ENCODE measurements around the gene HOXA5. TPM values are rescaled to one million over a fixed set of nuclear protein-coding genes. Genes with fewer than 3 reads are reported as not detected.
A peak's percentile ranks its signal among the peaks of the same experiment; 100 is the strongest.

Gene HOXA5
- total and polyA plus RNA-seq, 9 donors, result 7.1 to 16.6 (median 9.4) TPM

DNA sequence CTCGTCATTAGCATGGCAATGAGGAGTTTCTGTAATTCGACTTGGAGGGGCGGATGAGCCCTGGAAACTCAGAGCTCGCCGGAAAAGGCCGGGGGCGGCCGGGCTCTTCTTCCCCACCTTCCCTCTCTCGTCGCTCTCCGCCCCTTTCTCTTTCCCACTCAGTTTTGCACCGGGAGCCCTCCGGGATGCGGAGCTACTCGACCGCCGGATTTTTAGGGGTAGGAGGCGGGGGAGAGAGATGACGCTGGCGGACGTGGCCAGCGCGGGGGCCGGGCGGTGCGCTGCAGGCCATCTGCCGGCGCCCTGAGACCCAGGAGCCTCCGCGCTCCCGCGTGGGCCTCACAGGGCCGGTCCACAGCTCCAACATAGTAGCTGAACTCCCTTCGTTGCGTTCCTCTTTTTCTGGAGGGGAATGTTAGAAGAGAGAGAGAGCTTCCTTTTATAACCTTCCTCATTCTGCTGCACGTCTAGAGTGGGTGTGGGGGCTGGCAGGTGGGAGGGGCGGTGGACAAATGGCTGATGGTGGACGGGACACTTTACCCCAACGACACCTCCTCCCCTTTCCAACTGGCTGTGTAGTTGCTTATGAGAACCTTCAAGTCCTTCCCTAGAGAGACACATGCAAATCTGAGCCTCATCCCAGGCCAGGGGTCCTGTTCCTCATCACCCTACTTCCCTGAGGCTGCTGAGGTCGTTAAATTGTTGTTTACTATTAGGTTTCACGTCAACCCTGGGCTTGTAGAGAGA, 46.5 kb downstream of the HOXA5 start:
- Histone ChIP-seq H3K27me3 (ENCODE audit: control insufficient read depth, insufficient read depth, low read length) (peaks cover 56% of the 10 kb centered on the region), H3K4me1 (ENCODE audit: control insufficient read depth, insufficient read depth, low read length) (peaks cover 26% of the 10 kb centered on the region), H3K9me3 (replicated peaks; ENCODE audit: control insufficient read depth, low read depth, low read length) (no peaks in the 10 kb centered on the region), H3K36me3 (ENCODE audit: control insufficient read depth, insufficient read depth, low read length) (peaks cover 4% of the 10 kb centered on the region), H3K4me3 (ENCODE audit: low read length) (peak overlapping the region; percentile 78), H3K27ac (ENCODE audit: low read length) (peak overlapping the region; percentile 95)
- WGBS (ENCODE audit: insufficient coverage), result 0% methylated on average over 11 of the region's 41 CpGs
- DNase-seq, result peak; percentile 88

DNA sequence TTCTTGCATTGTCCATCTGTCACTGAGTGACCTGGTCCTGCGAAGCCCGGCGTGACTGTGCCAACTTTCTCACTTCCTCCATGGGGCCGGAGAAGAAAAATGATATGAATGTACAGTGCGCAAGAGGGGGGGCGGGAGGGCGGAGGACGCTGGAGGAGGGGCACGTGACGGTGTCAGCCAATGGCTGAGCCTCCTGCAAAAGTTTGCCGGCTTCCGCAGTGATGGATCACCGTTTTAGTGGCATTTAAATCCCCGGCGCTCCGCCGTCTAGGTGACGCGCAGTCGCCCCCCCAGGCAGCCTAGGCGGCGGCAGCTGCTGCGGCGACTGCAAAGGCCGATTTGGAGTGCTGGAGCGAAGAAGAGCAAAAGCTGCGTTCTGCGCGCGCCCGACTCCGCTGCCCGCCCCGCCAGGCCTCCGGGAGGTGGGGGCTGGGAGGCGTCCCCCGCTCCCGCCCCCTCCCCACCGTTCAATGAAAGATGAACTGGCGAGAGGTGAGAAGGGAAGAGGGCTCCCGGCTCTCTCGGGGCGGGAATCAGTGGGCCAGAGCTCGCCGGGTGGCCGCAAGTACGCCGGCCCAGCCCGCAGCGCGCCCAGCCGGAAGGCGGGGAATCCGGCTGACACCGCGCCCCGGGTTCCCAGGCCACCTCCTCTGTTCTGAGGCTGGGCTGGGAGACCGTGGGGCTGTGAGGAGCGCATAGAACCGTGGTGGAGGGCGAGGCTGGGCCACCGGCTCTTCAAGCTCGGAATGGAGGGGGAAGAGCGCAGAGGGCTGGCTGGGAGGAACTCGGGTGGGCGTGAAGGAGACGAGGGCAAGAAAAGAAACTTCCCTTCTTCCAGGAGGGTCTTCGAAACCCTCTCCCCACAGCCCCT, 47.3 kb downstream of the HOXA5 start, which contains the start of gene HOXA1:
TSS of gene HOXA1 (minus strand) at position 104 of the 871 bp plus-strand sequence. CDS start at position 16, 88 bp downstream.
- Histone ChIP-seq H3K27ac (ENCODE audit: low read length) (peak within 1 kb of the TSS; percentile 95), H3K27me3 (ENCODE audit: control insufficient read depth, insufficient read depth, low read length) (peaks cover 52% of the 10 kb centered on the region), H3K9me3 (replicated peaks; ENCODE audit: control insufficient read depth, low read depth, low read length) (no peaks in the 10 kb centered on the region), H3K36me3 (ENCODE audit: control insufficient read depth, insufficient read depth, low read length) (peaks cover 4% of the 10 kb centered on the region), H3K4me1 (ENCODE audit: control insufficient read depth, insufficient read depth, low read length) (peaks cover 24% of the 10 kb centered on the region), H3K4me3 (ENCODE audit: low read length) (peak within 1 kb of the TSS; percentile 78)
- DNase-seq, result peak; percentile 91
- WGBS (ENCODE audit: insufficient coverage), result 0% methylated on average over 49 of the region's 68 CpGs

DNA sequence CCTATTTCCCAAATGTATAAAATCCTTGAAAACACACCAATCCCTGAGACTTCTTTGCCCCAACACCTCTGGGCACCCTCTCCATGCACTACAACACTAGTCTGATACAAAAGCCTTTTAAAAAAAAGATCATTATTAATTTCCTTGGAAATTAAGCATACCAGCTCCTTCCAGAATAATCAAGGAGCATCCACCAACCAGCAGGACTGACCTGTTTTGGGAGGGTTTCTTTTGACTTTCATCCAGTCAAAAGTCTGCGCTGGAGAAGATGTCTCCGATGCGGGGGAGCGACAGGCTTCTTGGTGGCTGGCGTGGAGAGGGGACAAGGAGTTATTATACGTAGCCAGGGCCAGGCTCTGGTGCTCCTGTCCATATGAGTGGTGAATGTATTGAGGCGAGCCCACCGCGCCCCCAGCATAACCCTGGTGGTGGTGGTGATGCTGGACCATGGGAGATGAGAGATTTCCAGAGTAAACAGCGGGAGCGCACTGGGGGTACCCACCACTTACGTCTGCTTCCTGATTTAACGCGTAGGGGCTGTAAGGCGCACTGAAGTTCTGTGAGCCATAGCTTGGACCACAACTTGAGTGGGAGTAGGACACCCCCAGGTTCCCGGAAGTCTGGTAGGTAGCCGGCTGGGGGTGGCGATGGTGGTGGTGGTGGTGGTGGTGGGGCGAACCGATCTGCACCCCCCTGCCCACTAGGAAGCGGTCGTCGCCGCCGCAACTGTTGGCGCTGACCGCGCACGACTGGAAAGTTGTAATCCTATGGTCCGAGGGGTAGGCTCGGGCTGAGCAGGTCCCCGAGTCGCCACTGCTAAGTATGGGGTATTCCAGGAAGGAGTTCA, 48.2 kb downstream of the HOXA5 start:
- DNase-seq, result no peak
- Histone ChIP-seq H3K9me3 (replicated peaks; ENCODE audit: control insufficient read depth, low read depth, low read length) (no peaks in the 10 kb centered on the region), H3K4me3 (ENCODE audit: low read length) (peak overlapping the region; percentile 78), H3K36me3 (ENCODE audit: control insufficient read depth, insufficient read depth, low read length) (no peaks in the 10 kb centered on the region), H3K27ac (ENCODE audit: low read length) (no peak overlapping the region), H3K27me3 (ENCODE audit: control insufficient read depth, insufficient read depth, low read length) (peaks cover 54% of the 10 kb centered on the region), H3K4me1 (ENCODE audit: control insufficient read depth, insufficient read depth, low read length) (peaks cover 24% of the 10 kb centered on the region)
- 10% methylated on average over 23 of the region's 33 CpGs for WGBS (ENCODE audit: insufficient coverage)

DNA sequence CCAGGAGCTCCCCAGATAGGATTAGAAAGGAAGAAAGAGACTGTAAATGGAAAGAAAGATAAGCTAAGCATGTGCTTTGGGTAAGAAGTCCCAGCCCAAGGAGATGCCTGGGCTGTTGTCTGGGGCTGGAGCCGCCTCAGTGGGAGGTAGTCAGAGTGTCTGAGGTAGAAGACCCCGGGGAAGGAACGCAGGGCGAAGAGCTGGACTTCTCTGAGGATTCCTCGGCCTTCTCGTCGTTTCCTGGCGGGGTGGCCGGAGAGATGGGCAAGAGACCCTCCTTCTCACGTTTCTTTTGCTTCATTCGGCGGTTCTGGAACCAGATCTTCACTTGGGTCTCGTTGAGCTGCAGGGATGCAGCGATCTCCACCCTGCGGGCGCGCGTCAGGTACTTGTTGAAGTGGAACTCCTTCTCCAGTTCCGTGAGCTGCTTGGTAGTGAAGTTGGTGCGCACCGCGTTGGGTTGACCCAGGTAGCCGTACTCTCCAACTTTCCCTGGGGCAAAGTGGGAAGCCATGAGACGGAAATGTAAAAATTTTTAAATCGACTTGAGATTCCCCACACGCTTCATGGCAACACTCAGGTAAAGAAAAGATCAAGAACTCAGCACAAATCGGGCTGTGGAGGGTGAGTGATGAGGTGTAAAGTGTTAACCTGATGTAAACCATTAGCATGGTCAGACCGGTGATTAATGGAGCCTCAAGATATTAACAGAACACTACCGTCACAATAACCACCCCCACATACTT, 49.0 kb downstream of the HOXA5 start:
- H3K27me3 ChIP-seq (ENCODE audit: control insufficient read depth, insufficient read depth, low read length), result peaks cover 61% of the 10 kb centered on the region
- H3K9me3 ChIP-seq (replicated peaks; ENCODE audit: control insufficient read depth, low read depth, low read length), result no peaks in the 10 kb centered on the region
- no peak for DNase-seq
- no peak overlapping the region for H3K4me3 ChIP-seq (ENCODE audit: low read length)
- peaks cover 24% of the 10 kb centered on the region for H3K4me1 ChIP-seq (ENCODE audit: control insufficient read depth, insufficient read depth, low read length)
- H3K36me3 ChIP-seq (ENCODE audit: control insufficient read depth, insufficient read depth, low read length), result no peaks in the 10 kb centered on the region
- no peak overlapping the region for H3K27ac ChIP-seq (ENCODE audit: low read length)
- 51% methylated on average over 18 of the region's 29 CpGs for WGBS (ENCODE audit: insufficient coverage)

DNA sequence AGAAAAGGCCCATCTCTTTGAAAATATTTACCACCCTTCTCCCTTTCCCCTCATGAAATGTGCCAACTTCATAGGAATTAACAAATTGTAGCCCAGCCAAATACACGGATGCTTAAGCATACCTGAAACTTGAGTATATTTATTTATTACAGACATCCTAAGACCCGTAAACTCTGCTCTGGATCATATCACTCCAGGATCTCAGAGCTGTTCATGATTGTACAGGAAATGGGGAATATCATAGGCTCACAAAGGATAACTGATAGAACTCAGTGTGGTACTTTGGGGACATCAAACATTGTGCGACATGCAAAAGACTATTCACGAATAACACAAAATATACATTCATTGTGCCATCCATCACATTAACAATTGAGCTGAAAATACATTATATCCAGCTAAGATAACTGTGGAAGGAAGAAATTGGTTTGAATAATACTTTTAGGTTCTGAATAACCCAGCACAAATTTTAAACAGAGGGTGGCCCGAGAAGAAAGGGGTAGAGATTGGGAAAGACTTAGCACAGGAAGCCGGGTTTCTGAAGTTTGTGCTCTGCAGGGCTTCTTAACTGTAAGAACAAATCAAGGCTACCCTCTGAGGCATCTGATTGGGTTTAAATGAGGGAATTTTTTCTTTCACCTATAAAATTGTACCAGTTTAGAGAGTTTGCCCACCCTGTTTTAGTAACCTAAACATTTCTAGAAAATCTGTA, 50.1 kb downstream of the HOXA5 start:
- Histone ChIP-seq H3K27ac (ENCODE audit: low read length) (no peak overlapping the region), H3K27me3 (ENCODE audit: control insufficient read depth, insufficient read depth, low read length) (peaks cover 60% of the 10 kb centered on the region), H3K9me3 (replicated peaks; ENCODE audit: control insufficient read depth, low read depth, low read length) (no peaks in the 10 kb centered on the region), H3K4me3 (ENCODE audit: low read length) (no peak overlapping the region), H3K4me1 (ENCODE audit: control insufficient read depth, insufficient read depth, low read length) (peaks cover 18% of the 10 kb centered on the region), H3K36me3 (ENCODE audit: control insufficient read depth, insufficient read depth, low read length) (no peaks in the 10 kb centered on the region)
- no peak for DNase-seq
- no CpG with 5 or more reads among the region's 6 CpGs for WGBS (ENCODE audit: insufficient coverage)

DNA sequence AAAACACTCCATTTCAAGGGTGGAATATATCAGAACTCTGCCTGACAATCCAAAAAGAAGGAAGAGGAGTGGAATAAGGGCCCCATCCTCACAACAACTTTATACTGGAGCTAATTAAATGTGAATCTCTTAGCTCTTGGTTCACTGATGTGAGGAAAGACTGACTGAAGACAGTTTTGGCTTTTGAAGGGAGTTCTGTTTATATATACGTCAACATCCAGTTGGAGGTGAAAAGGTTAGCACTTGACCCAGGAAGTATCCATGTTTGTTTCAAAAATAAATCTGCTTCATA, 50.7 kb downstream of the HOXA5 start:
- H3K27me3 ChIP-seq (ENCODE audit: control insufficient read depth, insufficient read depth, low read length), result peaks cover 60% of the 10 kb centered on the region
- peaks cover 17% of the 10 kb centered on the region for H3K4me1 ChIP-seq (ENCODE audit: control insufficient read depth, insufficient read depth, low read length)
- no CpG with 5 or more reads among the region's 1 CpG for WGBS (ENCODE audit: insufficient coverage)

DNA sequence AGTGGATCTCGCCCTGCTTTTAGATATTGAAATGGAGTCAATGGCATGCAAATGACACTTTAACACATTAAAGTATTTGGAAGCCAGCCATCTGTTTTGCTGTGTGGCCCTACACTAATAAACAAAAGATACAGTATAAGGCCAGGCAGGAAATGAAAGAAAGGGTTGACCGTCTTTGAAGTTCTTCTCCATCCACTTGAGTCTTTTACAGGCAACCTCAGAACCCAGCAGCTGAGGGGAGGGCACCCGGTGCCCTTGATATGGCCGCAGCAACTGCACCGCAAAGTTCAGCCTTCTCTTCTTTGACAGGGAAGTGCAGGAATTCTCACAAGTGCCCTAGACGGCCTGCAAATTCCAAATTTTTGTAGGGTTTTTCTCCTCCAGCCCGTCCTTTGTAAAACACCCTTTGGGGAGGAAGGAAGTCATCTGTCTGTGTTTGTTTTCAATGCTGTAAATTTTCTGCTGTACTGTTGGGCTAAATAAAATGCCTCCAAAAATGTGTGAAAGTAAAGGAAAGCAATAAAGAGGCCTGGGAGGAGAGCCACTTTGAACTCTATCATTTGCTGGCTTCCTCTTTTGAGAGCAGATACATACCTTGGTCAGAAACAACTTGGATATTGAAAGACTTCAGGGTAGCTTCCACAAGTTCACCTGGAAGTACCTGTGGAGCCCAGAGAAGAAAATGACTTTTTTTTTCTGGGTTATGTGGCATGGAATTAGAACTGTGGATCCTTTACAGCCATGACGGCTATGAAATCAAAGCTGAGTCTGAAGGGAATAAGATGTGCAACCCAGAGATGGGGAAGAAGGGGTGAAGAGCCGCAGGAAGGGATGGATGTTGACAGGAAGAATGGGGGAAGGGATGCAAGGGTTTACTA, 51.3 kb downstream of the HOXA5 start:
- no peak for DNase-seq
- WGBS (ENCODE audit: insufficient coverage), result 56% methylated on average over 5 of the region's 9 CpGs
- H3K4me1 ChIP-seq (ENCODE audit: control insufficient read depth, insufficient read depth, low read length), result peaks cover 13% of the 10 kb centered on the region
- no peaks in the 10 kb centered on the region for H3K9me3 ChIP-seq (replicated peaks; ENCODE audit: control insufficient read depth, low read depth, low read length)
- no peak overlapping the region for H3K4me3 ChIP-seq (ENCODE audit: low read length)
- no peaks in the 10 kb centered on the region for H3K36me3 ChIP-seq (ENCODE audit: control insufficient read depth, insufficient read depth, low read length)
- H3K27me3 ChIP-seq (ENCODE audit: control insufficient read depth, insufficient read depth, low read length), result peaks cover 65% of the 10 kb centered on the region
- H3K27ac ChIP-seq (ENCODE audit: low read length), result no peak overlapping the region

More for the DNA sequence above, 50.7 kb downstream of the HOXA5 start:
- H3K27ac ChIP-seq (ENCODE audit: low read length), result no peak overlapping the region
- no peaks in the 10 kb centered on the region for H3K9me3 ChIP-seq (replicated peaks; ENCODE audit: control insufficient read depth, low read depth, low read length)
- DNase-seq, result no peak
- no peaks in the 10 kb centered on the region for H3K36me3 ChIP-seq (ENCODE audit: control insufficient read depth, insufficient read depth, low read length)
- no peak overlapping the region for H3K4me3 ChIP-seq (ENCODE audit: low read length)

DNA sequence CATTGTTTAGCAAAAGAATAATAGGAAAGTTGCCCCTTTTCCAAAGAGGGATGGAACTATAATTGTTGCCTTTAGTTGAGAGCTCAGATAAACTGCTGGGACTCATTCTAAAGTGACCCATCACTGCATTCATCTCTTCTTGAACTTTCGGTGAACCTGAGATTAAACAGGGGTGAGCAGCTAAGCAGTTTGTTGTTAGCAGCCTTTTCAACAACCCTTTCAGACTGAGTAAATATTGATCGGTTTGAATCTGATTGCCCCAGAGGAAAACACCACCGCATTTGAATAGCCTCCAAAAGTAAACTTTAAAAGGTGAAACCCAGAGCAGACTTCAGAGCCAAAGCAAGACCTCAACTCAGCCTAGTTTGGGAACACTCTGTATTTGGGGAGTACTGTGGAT, 52.4 kb downstream of the HOXA5 start:
- no peak for DNase-seq
- Histone ChIP-seq H3K36me3 (ENCODE audit: control insufficient read depth, insufficient read depth, low read length) (no peaks in the 10 kb centered on the region), H3K27ac (ENCODE audit: low read length) (no peak overlapping the region), H3K4me3 (ENCODE audit: low read length) (no peak overlapping the region), H3K9me3 (replicated peaks; ENCODE audit: control insufficient read depth, low read depth, low read length) (no peaks in the 10 kb centered on the region), H3K4me1 (ENCODE audit: control insufficient read depth, insufficient read depth, low read length) (peaks cover 12% of the 10 kb centered on the region), H3K27me3 (ENCODE audit: control insufficient read depth, insufficient read depth, low read length) (peaks cover 65% of the 10 kb centered on the region)
- no CpG with 5 or more reads among the region's 3 CpGs for WGBS (ENCODE audit: insufficient coverage)

All from muscle of leg (tissue), 11 donors.